HCT116 (cell line): ENCODE data around the gene TRIB2. TPM values are rescaled to one million over a fixed set of nuclear protein-coding genes. Genes with fewer than 3 reads are reported as not detected.

ENCODE experiments used
- ATAC-seq: fragments of 200-7000 bp; cut with Tn5 transposase; 2 replicates; pipeline ENCODE4 v1.9.1; 2020; ENCODE audit warnings: mild to moderate bottlenecking, moderate library complexity
- BruUV-seq: library from RNA; stranded (reverse); fragments of 400-500 nt; replicated peaks from 2 replicates; lab custom pipeline; 2021; lab: Mats Ljungman, UMichigan
- CTCF ChIA-PET: fragments of 300-600 bp; sonication (Branson Sonifier 250); formaldehyde crosslinking; loops from one replicate; lab custom pipeline; 2021; ENCODE audit warnings: antibody characterized with exemption; lab: Charles Lee
- POLR2A ChIA-PET: fragments of 300-600, 350-600 bp; sonication (Branson Sonifier 250); formaldehyde crosslinking; loops from one replicate; lab custom pipeline; 2021; ENCODE audit warnings: antibody characterized with exemption; lab: Charles Lee
- RAD21 ChIA-PET, 2 experiments: fragments of 300-600 bp; sonication (Branson Sonifier 250); formaldehyde crosslinking; loops; one replicate each; lab custom pipeline; 2023; ENCODE audit warnings: low total read pairs in 2 of 2; ENCODE audit not compliant: uncharacterized antibody in 2 of 2, unreplicated experiment in 2 of 2, low non-redundant PET in 1 of 2; lab: Charles Lee
- DNase-seq: peaks from one replicate; pipeline ENCODE4 v3.0.0-alpha.2; 2010; ENCODE audit warnings: low read depth, low spot score
- H2AFZ ChIP-seq: fragments of 200-600 bp; shearing (Covaris generic), sonication (generic); 2 replicates; pipeline ENCODE4 v1.6.1; 2017; ENCODE audit warnings: low read depth, mixed run types, mixed read lengths, antibody characterized with exemption, low read length; ENCODE audit not compliant: poor library complexity, severe bottlenecking
- H3K27ac ChIP-seq: 2 replicates; pipeline ENCODE4 v1.5.1; 2012; ENCODE audit warnings: low read depth, low read length
- H3K27me3 ChIP-seq: fragments of 200-600 bp; sonication (generic); 2 replicates; pipeline ENCODE4 v1.6.1; 2016; ENCODE audit warnings: mixed run types, low read length, mixed read lengths; ENCODE audit not compliant: insufficient read depth
- H3K36me3 ChIP-seq, 2 experiments: fragments of 200-500 bp in 1 of 2; fragments of 200-600 bp in 1 of 2; sonication (Bioruptor generic) in 1 of 2; sonication (generic) in 1 of 2; 2 replicates each; pipeline versions ENCODE4 v1.5.1 to v1.6.1; 2014 to 2016; ENCODE audit warnings: low read length in 2 of 2, inconsistent platforms in 1 of 2, mixed read lengths in 1 of 2, mixed run types in 1 of 2; ENCODE audit not compliant: insufficient read depth in 2 of 2, control insufficient read depth in 1 of 2
- H3K4me1 ChIP-seq, 2 experiments: fragments of 200-600 bp in 1 of 2; sonication (generic) in 1 of 2; 2 replicates each; pipeline versions ENCODE4 v1.5.1 to v1.6.1; 2012 to 2017; ENCODE audit warnings: low read length in 2 of 2, inconsistent platforms in 1 of 2, mild to moderate bottlenecking in 1 of 2, mixed read lengths in 1 of 2, mixed run types in 1 of 2, moderate library complexity in 1 of 2; ENCODE audit not compliant: insufficient read depth in 2 of 2, control insufficient read depth in 1 of 2
- H3K4me2 ChIP-seq: fragments of 200-600 bp; sonication (generic); 2 replicates; pipeline ENCODE4 v1.6.1; 2017; ENCODE audit warnings: mixed run types, low read length, mixed read lengths
- H3K4me3 ChIP-seq, 2 experiments: fragments of 200-600 bp in 1 of 2; sonication (generic) in 1 of 2; replicated peaks in 1 of 2; 2 replicates each; pipeline ENCODE4 v1.5.1; 2011 to 2016; ENCODE audit warnings: low read length in 2 of 2, control low read depth in 1 of 2, low read depth in 1 of 2, mild to moderate bottlenecking in 1 of 2, mixed read lengths in 1 of 2, mixed run types in 1 of 2
- H3K79me2 ChIP-seq: fragments of 200-600 bp; sonication (generic); 2 replicates; pipeline ENCODE4 v1.6.1; 2017; ENCODE audit warnings: mild to moderate bottlenecking, mixed run types, low read length, moderate library complexity, mixed read lengths; ENCODE audit not compliant: insufficient read depth
- H3K9ac ChIP-seq: fragments of 200-600 bp; sonication (generic); 2 replicates; pipeline ENCODE4 v1.6.1; 2016; ENCODE audit warnings: low read length, mixed read lengths
- H3K9me2 ChIP-seq: fragments of 200-600 bp; sonication (generic), shearing (Covaris generic); 2 replicates; pipeline ENCODE4 v1.6.1; 2017; ENCODE audit warnings: mixed run types, mild to moderate bottlenecking, moderate library complexity; ENCODE audit not compliant: insufficient read depth
- H3K9me3 ChIP-seq, 2 experiments: fragments of 200-500 bp in 1 of 2; fragments of 200-600 bp in 1 of 2; sonication (Bioruptor generic) in 1 of 2; sonication (generic) in 1 of 2; 2 replicates each; pipeline ENCODE4 v1.6.1; 2014 to 2017; ENCODE audit warnings: low read length in 2 of 2, mixed read lengths in 2 of 2, inconsistent platforms in 1 of 2, low read depth in 1 of 2, mild to moderate bottlenecking in 1 of 2, mixed run types in 1 of 2, moderate library complexity in 1 of 2; ENCODE audit not compliant: control insufficient read depth in 1 of 2, insufficient read depth in 1 of 2
- H4K20me1 ChIP-seq: fragments of 200-600 bp; sonication (generic), shearing (Covaris generic); 2 replicates; pipeline ENCODE4 v1.6.1; 2017; ENCODE audit warnings: mixed run types, mild to moderate bottlenecking, moderate library complexity; ENCODE audit not compliant: insufficient read depth
- ATF3 ChIP-seq: IDR thresholded peaks from 2 replicates; pipeline ENCODE4 v1.6.1; 2012
- CBX3 ChIP-seq: IDR thresholded peaks from 2 replicates; pipeline ENCODE4 v1.6.1; 2012; ENCODE audit warnings: low read depth
- CTCF ChIP-seq, 3 experiments: fragments of 200-600 bp in 1 of 3; sonication (generic) in 1 of 3; IDR thresholded peaks in 2 of 3; conservative IDR thresholded peaks in 1 of 3; 2 replicates each; pipeline ENCODE4 v1.5.1; 2012 to 2017; ENCODE audit warnings: low read depth in 2 of 3, low read length in 2 of 3, antibody characterized with exemption in 1 of 3, borderline replicate concordance in 1 of 3, control low read depth in 1 of 3, mild to moderate bottlenecking in 1 of 3, mixed read lengths in 1 of 3, mixed run types in 1 of 3, moderate library complexity in 1 of 3; ENCODE audit not compliant: insufficient read depth in 1 of 3
- EGR1 ChIP-seq: IDR thresholded peaks from 2 replicates; pipeline ENCODE4 v1.6.1; 2012; ENCODE audit warnings: low read depth
- ELF1 ChIP-seq: IDR thresholded peaks from 2 replicates; pipeline ENCODE4 v1.6.1; 2012; ENCODE audit warnings: low read depth, borderline replicate concordance
- EZH2 ChIP-seq: fragments of 200-600 bp; sonication (generic); IDR thresholded peaks from 2 replicates; pipeline ENCODE4 v1.6.1; 2017; ENCODE audit warnings: antibody characterized with exemption, mixed run types
- EZH2phosphoT487 ChIP-seq: fragments of 200-600 bp; IDR thresholded peaks from 2 replicates; pipeline ENCODE4 v1.6.1; 2018; ENCODE audit warnings: antibody characterized with exemption, borderline replicate concordance
- FOSL1 ChIP-seq: IDR thresholded peaks from 2 replicates; pipeline ENCODE4 v1.6.1; 2012; ENCODE audit warnings: low read depth
- JUND ChIP-seq: IDR thresholded peaks from 2 replicates; pipeline ENCODE4 v1.6.1; 2012
- MAX ChIP-seq: IDR thresholded peaks from 2 replicates; pipeline ENCODE4 v1.6.1; 2012
- POLR2A ChIP-seq: IDR thresholded peaks from 2 replicates; pipeline ENCODE4 v1.7.0; 2011; ENCODE audit warnings: borderline replicate concordance; ENCODE audit not compliant: insufficient read depth, insufficient read length; ENCODE audit errors: extremely low read depth
- POLR2AphosphoS5 ChIP-seq: IDR thresholded peaks from 2 replicates; pipeline ENCODE4 v1.6.1; 2011; ENCODE audit warnings: mild to moderate bottlenecking, low read depth, low read length, moderate library complexity
- RAD21 ChIP-seq: IDR thresholded peaks from 2 replicates; pipeline ENCODE4 v1.6.1; 2012; ENCODE audit warnings: low read depth, mild to moderate bottlenecking
- REST ChIP-seq: IDR thresholded peaks from 2 replicates; pipeline ENCODE4 v1.6.1; 2012; ENCODE audit warnings: low read depth
- SIN3A ChIP-seq: IDR thresholded peaks from 2 replicates; pipeline ENCODE4 v1.6.1; 2012; ENCODE audit warnings: low read depth
- SP1 ChIP-seq: IDR thresholded peaks from 2 replicates; pipeline ENCODE4 v1.6.1; 2012; ENCODE audit warnings: low read depth
- YY1 ChIP-seq: IDR thresholded peaks from 2 replicates; pipeline ENCODE4 v1.6.1; 2011; ENCODE audit warnings: low read length, low read depth, moderate library complexity, mild to moderate bottlenecking; ENCODE audit not compliant: insufficient replicate concordance; ENCODE audit errors: extremely low read depth
- ZBTB33 ChIP-seq: IDR thresholded peaks from 2 replicates; pipeline ENCODE4 v1.6.1; 2011; ENCODE audit warnings: mild to moderate bottlenecking, low read length, moderate library complexity; ENCODE audit not compliant: insufficient replicate concordance; ENCODE audit errors: extremely low read depth
- ZNF274 ChIP-seq: fragments of 200-500 bp; sonication (Bioruptor generic); IDR thresholded peaks from 2 replicates; pipeline ENCODE4 v1.6.1; 2014; ENCODE audit warnings: mild to moderate bottlenecking, low read depth, low read length, inconsistent platforms
- intact Hi-C: fragments of 100-400 bp; cut with micrococcal nuclease; formaldehyde crosslinking; loops from 2 replicates; pipeline ENCODE4 v1.10.0; 2022
- total RNA-seq: library from RNA; stranded (reverse); gene quantifications from one replicate; pipeline ENCODE4 v1.2.1, GENCODE V29; 2021; ENCODE audit not compliant: unreplicated experiment

Gene TRIB2
- total RNA-seq, 1 experiment from 2014 or later, result 12.4 TPM

- POLR2A ChIA-PET, result no interaction called here
- no TSS peak for BruUV-seq
- no peaks in the 10 kb centered on the region for H3K79me2 ChIP-seq
- no peaks in the 10 kb centered on the region for H3K9me3 ChIP-seq
- no peaks in the 10 kb centered on the region for H4K20me1 ChIP-seq
- H3K36me3 ChIP-seq, result no peaks in the 10 kb centered on the region
- no peak for TF ChIP-seq FOSL1
- no peak for TF ChIP-seq ZBTB33
- TF ChIP-seq POLR2A, result no peak
- no peak for TF ChIP-seq EZH2
- no peak for TF ChIP-seq ZNF274
- TF ChIP-seq POLR2AphosphoS5, result no peak
- no peak for TF ChIP-seq SP1
- no peak for TF ChIP-seq JUND
- no peak for TF ChIP-seq REST
- no peak for TF ChIP-seq SIN3A
- TF ChIP-seq MAX, result no peak
- no peak for TF ChIP-seq ELF1
- TF ChIP-seq CTCF (IDR thresholded peaks at IDR 0.05 in 2 of 3, conservative IDR thresholded peaks at IDR 0.05 in 1 of 3; ENCODE audit: borderline replicate concordance in 1 of 3, insufficient read depth in 1 of 3, low read depth in 2 of 3, low read length in 2 of 3), result no peak
- no peak for TF ChIP-seq RAD21
- no peak for TF ChIP-seq EGR1
- no peak for TF ChIP-seq YY1
- no peak for TF ChIP-seq EZH2phosphoT487
- TF ChIP-seq ATF3, result no peak
- no peak for TF ChIP-seq CBX3
- no peak overlapping the region for H3K4me2 ChIP-seq
- CTCF ChIA-PET, result no interaction called here
- intact Hi-C loops, result no loop called here
- no peak overlapping the region for H2AFZ ChIP-seq
- no peak overlapping the region for H3K4me3 ChIP-seq
- no peak overlapping the region for H3K27ac ChIP-seq
- RAD21 ChIA-PET, result no interaction called here
- H3K4me1 ChIP-seq, result no peaks in the 10 kb centered on the region
- no peak for ATAC-seq
- 0 out of 2 replicates have a peak, but pooled peaks cover under 1% of the 10 kb centered on the region for H3K9me2 ChIP-seq
- DNase-seq, result no peak
- no peak overlapping the region for H3K9ac ChIP-seq
- H3K27me3 ChIP-seq, result peaks cover 9% of the 10 kb centered on the region; the same call in 1 of the 2 replicates
Observed at GRCh38 chr2:12770300-12770968, 53.7 kb downstream of the TRIB2 start.
